SKM-1 (cell line): Measurements from ENCODE around the gene UBE2Q2.
A peak's percentile ranks its signal among the peaks of the same experiment; 100 is the strongest.
"Not testable (repeated sequence)": the region's sequence is repeated elsewhere in the genome, so short reads cannot be mapped to it uniquely, and the experiment has no call there.

Source experiments
- DNase-seq: peaks from one replicate; lab custom pipeline; 2025; ENCODE audit not compliant: unreplicated experiment; lab: John Stamatoyannopoulos, UW

Gene UBE2Q2

DNA sequence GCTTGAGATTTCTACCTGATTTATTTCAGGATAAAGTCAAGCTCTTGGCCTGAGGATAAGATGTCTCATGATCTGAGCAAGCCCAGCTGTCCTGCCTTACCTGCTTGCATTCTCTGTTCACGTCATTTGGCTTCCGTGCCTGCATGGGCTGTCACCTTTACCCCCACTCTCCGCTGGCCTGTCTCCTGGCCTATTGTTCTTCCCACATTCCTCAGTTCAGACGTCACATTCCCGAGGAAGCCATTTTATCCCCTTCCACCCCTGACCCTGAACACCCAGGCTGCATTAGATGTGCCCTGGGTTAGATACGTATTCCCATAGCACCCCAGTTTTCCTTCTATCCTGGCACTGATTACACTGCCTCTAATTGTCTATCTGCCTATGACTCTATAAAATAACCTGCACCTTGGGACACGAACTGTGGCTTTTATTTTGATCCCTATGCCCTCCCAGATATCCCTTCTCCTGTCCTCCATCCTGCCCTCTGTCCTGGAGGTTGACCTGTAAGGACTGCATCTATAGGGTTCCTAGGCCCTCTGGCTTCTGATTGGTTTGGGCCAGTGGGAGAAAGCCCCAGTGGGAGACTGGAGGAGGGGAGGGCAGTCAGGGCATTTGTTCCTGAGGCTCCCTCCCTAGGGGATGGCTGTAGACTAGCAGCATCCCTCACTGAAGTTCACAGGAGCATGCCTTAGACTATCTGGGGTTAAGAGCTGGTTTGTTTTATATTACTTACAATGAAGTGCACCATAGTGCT is 19.2 kb upstream of the UBE2Q2 start:
- no peak for DNase-seq

DNA sequence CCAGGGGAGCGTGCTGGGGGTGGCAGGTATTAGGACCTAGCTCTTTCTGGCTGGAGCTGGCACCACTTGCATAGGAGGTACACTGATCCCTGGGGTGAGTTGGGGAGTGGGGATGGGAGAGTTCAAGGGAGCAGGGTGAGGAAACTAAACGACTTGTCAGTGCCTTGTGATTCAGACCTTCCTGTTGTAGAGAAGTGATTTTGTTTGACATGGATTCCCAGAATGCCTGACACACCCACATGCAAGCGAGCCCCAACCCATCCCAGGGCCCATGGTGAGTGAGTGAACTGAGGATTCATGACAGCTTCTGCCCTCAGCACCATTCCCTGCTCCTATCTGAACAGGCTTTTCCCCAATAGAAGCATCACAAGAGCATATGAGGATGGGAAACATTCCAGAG is 15.6 kb upstream of the UBE2Q2 start:
- DNase-seq: no peak

DNA sequence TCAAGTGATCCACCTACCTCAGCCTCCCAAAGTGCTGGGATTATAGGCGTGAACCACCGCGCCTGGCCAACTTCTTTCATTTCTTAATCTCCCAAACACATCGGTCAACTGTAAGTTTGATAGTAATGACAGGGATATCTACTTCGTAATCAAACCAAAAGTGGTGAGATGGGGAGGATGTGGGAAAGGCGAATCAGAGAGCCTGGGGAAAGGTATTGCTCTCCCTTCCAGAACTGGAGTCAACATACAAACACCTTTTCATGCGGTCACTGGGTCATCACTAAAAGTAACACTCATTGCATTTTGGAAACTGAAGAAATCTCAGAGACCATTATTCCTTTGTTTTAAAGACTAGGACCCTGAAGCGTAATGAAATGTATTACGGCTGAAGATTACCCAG is 14.8 kb upstream of the UBE2Q2 start:
- DNase-seq: no peak

DNA sequence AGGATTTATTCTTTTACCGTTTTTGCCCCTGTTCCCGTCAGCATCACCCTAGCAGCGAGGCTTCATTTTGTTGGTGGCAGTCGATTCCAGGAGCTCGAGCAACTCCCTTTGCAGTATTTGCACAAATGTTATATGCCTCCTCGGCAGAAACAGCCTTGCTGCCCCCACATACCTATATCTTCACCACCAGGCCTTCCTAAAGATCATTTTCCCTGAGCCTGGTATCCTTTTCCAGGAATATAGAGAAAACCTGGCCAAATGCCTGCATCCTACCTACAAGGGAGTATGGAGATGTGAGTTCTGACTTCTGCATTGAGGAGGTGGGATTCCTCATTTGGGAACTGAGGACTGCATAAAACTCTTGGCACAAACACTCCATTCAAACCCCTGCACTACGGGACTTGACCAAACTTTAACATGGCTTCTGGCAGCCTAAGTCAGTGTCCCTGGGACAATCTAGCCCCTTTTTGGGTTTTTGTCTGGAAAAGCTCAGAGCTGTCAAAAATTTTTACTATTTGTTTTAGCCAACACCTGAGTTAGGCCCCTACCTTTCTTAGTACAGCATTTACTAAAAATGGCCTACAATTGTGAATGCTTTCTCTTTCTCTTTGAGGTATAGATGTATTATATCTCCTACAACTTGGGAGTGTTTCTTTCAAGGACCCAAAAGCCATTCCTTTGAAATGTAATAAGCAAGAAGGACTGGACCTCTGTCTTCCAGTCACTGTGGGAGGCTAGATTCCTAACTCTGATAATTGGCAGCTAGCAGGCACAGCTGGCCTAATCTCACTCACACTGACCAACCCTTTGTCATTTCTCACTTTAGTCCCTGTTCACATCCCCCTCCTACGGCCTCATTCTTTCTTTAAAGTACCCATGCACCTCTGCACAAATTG is 12.1 kb upstream of the UBE2Q2 start:
- no peak for DNase-seq

DNA sequence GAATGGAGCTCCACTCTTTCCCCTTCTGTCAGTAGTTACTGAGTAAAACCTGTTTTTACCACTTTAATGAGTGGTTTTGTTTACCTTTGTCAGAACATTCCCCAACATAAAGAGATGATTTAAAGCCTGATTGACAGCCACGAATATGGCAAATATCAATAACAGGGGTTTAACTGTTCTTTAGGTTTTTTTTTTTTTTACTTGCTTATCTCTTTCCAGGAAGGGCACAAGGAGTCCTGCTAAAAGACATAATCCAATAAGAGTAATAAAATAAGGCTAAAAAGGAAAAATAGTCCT is 11.5 kb upstream of the UBE2Q2 start:
- no peak for DNase-seq

DNA sequence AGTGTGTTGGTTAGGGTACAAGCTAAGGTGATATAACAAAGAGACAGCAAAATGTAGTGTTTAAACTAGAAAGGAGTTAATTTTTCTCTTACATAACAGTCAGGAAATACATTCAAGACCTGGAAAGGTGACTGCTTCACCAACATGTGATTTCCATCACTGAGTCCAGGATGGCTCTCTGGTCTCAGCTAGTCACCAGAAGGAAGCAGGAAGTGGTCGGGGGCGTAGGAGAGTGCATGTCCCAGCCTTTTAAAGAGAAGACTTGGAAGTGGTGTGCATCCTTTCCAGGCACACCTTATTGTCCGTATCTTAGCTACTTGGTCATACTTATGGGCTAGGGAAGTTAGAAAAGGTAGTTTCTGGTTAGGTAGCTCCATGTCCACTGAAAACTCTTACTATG is 11.1 kb upstream of the UBE2Q2 start:
- no peak for DNase-seq

DNA sequence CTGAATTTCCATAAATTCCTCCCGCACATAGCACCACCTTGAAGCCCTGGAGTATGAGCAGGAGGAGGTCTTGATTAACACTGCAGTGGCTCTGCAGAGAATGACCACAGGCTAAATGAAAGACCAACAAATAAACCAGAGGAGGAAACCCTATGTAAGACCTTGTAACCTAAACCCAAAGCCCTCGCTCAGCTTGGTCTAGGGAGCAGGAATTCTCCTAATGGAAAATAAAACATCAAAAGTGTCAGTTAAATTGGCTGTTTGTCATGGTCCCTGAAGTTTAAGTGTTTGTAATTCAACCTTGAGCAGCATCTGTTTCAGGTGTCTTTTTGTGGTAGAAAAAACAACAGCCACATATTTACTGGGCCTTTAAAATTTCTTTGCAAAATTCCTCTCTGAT is 9.2 kb upstream of the UBE2Q2 start:
- DNase-seq: no peak

DNA sequence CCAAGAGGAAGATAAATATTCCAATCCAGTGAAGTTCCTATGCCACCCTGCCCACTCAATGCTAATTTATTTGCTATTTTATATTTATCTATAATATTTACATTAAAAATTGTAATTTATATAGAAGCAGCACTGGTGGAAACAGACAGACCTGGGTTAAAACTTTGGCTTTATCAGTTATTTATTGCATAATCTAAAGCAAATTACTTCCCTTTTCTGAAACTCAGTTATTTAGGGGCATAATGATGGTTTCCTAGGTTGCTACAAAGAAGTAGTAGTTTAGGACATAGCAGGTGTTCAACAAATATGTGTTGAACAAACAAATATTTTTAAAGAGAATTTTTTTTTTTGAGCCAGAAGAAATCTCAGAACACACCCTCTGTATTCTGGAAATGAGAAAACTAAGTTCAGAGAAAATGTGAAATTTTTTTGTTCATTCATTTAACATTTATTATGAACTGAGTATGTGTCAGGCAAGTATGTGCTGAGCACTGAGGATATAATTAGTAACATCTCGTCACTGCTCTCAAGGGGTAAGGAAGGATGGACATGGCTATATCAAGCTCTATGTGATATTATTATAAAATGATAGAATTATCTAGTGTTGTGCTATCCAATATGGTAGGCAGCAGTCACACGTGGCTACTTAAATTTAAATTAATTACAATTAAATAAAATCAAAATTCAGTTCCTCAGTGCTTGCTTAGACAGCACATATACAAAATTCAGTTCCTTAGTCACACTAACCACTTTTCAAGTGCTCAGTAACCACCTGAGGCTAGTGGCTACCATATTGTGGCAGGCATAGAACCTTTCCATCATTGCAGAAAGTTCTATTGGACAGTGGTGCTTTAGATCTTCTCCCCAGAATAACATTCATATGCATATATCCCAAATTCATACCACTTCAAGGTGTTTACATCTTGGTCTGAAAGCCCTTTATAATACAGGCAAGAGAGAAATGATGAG is 7.0 kb upstream of the UBE2Q2 start:
- DNase-seq: peak; percentile 70

DNA sequence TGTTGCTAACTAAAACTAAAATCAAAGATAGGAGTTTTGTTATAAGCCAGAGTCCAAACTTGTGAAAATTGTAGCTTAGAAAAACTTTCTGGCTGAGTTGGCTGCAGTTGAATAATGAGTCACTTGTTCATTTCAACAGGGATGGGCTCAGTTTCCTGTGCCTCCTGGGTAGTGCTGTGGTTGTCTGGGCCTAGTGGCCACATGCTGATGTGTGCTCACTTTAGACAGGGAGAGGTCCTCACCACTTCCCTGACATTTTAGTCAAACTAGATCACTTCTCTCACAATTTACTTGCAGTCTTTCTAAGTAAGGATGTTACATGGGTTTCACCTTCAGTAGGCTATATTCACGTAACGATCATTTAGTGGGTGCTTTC is 6.3 kb upstream of the UBE2Q2 start:
- DNase-seq: peak; percentile 90

DNA sequence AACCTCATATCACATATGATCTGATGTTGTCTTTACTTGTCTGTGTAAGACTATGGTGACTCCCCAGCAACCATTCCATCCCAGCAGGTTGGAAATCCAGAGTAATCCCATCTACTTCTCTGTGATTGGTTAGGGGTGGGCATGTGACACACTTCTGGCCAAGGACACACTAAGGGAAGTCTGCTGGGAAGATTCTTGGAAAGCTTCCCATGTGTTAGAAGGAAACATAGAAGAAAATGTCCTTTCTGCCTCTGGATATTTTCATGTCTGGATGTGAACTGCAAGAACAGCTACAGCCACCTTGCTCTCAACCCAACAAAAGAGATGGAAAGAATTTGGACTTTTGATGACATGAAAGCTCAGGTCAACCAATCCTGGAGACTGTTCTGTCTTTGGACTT is 2.6 kb upstream of the UBE2Q2 start:
- DNase-seq: no peak

DNA sequence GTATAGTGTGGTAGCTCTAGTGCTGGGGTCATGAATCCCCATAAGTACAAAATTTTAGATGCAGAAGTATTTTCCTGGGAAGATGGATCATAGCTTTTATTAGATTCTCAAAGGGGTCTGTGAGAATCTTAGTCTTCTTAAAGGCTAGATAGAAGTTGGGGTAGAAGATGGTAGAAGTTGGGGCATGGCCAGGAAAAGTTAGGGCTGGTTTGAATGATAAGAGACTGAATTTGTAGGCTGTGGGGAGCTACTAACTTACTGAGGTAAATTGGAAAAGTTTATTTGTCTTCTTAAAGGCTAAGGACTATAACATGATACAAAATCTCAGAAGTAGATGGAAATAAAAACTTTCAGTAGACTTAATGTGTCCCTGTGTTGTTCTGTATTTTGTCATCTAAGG is 1.6 kb upstream of the UBE2Q2 start:
- no peak for DNase-seq

DNA sequence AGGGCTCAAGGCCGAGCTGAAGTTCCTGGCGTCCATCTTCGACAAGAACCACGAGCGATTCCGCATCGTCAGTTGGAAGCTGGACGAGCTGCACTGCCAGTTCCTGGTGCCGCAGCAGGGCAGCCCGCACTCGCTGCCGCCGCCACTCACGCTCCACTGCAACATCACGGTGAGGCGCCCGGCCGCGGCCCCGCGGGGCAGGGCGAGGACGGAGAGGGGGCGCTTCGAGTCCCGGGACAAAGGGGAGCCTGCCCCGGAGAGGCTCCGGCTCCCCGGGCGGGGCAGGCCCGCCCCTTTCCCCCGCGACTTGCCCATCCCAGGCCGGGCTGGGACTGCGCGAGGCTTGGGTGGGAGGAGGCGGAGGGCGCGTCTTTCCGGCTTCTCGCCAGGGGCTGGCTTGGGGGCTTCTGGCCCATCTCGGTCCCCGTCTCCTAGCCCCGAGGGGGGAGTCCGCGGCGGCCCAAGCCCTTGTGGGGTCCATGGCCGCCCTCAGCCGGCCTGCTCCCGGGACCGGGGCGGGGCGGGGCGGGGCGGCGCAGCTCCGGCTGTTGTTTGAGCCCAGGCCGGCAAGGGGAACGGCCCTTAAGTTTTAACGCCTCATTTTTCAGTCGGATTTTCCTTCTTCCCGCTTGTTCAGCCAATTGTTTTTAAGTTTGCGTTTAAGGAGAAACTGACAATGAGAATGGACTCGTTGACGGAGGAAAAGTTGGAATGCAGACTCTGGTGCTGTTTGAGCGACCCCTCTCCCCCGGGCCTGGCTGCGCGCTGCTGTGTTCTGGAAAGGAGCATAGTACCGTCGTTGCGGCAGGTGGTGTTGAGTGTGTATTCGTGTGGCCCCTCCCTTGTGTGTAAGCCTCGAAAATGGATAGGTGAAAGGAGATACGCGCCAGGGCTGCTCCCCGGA is 683 bp downstream of the UBE2Q2 start:
- DNase-seq: no peak

DNA sequence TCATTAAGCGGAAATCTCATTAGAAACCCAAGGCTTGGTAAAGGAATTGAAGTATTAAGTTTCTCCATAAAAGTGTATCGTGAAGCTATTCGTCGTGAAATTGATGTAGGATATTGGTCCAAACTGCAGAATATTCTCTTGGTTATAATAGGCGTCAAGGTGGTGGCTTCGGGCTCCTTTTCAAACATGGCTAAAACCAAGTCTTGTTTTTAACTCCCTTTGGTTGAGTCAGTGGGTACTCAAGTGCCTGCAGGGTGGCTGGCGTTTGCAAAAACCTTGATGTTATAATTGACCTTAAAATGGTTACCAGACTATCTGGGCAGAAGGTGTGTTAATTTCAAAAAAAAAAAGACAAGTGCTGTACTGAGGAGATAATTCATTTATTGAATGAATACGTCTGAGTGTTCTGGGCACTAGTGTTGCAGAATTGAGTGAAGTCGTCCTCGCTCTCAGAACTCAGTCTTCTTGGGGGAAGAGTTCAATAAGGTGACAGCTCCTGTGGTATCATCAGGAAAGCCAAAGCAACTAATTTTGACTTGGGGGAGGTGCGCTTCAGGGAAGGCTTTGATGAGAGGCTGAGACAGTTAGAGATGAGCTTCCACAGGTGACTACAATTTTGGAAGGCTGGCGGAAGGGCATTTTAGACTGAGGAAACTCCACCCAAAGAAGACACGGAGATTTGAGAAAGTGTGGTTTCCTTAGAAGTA is 1.5 kb downstream of the UBE2Q2 start:
- DNase-seq: no peak

DNA sequence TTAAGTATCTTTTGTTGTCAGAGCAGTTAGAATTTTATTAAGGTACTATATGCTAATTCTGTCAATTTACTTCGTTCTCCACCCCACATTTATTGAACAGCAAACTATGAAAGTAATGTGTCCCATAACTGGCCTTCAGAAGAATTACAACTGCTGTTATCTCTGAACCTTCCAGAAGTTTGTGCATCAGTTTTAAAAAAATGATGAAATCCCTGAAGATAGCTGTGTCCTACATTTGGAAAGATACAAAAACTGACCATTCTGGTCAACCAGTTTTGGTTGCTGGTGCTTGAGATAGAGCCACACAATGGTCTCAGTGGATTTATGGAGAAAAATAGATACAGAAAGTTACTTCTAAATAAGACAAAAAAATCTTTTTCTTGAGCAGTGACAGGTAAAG is 5.9 kb downstream of the UBE2Q2 start:
- no peak for DNase-seq

DNA sequence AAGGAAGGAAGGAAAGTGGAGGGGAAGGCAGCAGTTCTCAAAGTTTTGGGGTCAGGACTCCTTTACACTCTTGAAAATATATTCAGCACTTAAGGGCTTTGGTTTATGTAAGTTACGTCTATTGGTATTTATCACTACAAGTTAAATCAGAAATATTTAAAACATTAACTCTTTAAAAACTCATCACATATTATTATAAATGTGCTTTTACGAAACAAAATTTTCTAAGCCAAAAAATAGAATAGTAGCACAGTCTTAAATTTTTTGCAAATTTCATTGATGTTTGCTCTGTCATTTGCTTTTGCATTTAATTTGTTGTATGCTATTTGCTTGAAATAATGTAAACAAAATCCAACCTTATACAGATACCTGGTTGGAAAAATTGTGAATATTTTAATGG is 7.5 kb downstream of the UBE2Q2 start:
- DNase-seq: no peak

DNA sequence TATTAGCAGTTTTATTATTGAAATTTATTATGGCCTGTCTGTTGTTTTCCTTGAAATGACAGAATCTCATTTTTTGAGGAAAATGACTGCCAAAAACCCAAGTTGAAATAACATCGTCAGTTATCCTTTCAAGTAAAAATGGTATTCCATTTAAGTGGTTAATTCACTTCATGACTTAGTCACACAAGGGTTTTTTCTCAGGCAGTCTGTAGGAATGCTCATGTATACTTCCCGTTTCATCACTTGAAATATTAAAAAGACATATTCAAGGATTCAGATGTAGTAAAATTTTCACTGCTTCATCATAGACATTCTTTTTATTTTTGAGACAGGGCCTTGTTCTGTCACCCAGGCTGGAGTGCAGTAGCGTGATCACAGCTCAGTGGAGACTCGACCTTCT is 8.3 kb downstream of the UBE2Q2 start:
- not testable (repeated sequence) for DNase-seq

DNA sequence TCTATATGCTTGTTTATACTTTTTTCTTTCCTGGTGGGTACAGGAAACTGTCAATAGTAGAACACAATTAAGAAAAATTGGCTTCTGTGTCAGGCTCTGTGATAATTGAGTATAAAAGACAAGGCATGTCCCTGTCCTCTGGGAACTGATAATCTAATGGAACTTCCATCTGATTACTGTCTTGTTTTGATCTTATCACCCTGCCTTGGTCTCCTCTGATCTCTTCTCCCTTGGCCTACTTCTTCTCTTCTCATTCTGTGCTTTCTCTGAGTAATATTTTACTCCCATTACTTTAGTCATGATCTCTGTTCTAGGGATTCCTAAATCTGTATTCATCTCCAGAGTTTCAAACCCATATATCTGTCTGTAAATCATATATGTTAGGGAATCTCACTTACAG is 14.6 kb downstream of the UBE2Q2 start:
- DNase-seq: no peak

DNA sequence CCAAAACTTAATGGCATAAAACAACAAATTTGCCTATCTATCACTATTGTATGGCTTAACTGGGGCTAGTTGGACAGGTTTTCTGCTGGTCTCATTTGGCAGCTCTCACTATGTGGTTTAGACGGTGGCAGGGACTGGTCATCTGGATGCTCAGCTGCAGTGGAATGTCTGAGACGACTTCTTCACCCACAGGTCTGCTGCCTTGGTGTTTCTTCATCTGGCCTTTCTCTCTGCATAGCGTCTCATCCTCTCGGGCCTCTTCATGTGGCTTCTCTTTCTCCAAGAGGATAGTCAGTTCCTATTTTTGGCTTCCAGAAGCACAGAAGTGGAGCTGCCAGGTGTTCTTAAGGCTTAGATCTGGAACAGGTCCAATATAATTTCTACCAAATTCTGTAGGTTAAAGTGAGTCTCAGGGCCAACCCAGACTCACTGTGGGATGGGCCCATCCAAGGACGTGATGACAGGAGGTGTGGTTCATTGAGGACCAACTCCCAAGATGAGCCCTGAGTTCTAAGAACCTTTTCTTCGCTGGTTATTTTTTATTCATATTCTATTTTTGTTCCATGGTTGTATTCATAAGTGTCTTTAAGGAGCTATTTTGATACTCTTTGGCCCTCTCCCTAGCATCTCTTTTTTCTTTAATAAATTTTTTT is 18.6 kb downstream of the UBE2Q2 start:
- DNase-seq: no peak

DNA sequence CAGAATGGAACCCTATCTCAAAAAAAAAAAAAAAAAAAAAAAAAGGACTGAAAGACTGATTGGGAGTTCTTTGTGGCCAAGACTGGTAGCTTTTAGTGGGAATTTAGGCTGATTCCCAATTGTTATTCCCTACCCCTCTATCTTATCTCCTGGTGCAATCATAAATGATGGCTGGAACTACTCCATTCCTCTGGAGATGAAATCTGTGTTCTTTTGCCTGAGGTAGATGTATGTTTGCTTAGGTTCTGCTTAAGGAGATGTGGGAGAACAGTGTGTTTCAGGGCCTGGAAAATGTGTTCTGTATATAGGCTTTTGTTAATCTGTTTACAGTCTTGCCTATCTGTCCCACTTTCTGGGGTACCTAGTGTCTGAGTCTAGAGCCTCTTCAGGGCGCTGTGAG is 19.5 kb downstream of the UBE2Q2 start:
- no peak for DNase-seq
